AG09309 (cell line): ENCODE results near the gene NOC2L.

Source experiments
- DNase-seq: peaks from one replicate; pipeline ENCODE4 v3.0.0-alpha.2; 2010; ENCODE audit warnings: low read depth
- H3K4me3 ChIP-seq: 2 replicates; pipeline ENCODE4 v1.5.1; 2011; ENCODE audit warnings: mild to moderate bottlenecking, low read depth, low read length, moderate library complexity; ENCODE audit not compliant: control insufficient read depth
- CTCF ChIP-seq: IDR thresholded peaks from 2 replicates; pipeline ENCODE4 v1.5.1; 2011; ENCODE audit warnings: mild to moderate bottlenecking, low read depth, low read length, inconsistent platforms; ENCODE audit not compliant: insufficient read depth, control insufficient read depth; ENCODE audit errors: missing control alignments

Gene NOC2L

GRCh38 chr1:919271-919872 is 39.7 kb downstream of the NOC2L start:
- no peak for DNase-seq
- H3K4me3 ChIP-seq: no peak overlapping the region
- no peak for TF ChIP-seq CTCF

DNA sequence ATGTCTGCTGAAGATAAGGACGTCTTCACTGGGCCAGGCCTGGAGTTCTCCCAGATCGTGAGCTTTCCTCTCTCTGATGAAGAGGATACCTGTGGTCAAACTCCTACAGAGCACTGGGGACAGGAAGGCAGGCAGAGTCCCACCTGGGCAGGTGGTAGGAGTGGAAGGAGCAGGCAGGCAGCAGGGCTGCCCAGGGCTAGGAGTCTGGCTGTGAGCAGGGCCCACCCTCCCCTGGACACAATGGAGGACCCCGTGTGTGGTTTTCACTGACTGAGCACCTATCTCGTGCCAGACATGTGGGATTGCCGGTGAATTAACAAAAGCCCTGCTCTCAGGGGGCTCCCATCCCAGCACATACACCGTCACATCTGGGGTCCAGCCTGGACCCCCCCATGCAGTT is 40.2 kb downstream of the NOC2L start:
- TF ChIP-seq CTCF: no peak
- H3K4me3 ChIP-seq: no peak overlapping the region
- no peak for DNase-seq

GRCh38 chr1:918353-918752 is 40.7 kb downstream of the NOC2L start:
- no peak for TF ChIP-seq CTCF
- no peak for DNase-seq
- no peak overlapping the region for H3K4me3 ChIP-seq

DNA sequence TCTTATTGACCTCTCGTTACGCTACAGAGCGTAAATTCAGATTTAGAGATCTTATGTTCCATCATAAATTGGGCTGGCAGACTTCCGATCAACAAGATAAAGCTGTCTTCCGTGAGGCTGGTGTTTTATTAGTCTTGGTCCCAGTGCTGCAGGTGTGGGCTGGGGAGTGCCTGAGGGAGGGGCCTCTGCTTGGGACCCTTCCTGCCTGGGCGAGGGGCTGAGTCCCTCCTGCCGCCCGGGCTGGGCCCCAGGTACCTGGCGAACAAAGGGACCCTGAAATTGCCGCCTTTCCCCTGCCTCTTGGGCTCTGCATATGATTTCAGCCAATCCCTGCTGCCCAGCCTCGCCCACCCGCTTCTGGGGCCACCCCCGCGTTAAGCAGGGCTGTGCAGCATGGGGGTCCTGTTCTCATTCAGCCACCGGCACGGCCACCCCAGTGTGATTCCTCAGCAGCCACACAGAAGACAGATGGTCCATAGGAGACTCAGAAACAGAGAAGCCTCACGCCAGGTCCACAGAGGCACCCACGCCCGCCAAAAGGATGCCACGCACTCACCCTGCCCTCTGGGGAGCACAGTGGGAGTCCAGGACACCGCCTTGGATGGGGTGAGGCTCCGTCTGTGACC is 41.5 kb downstream of the NOC2L start:
- TF ChIP-seq CTCF: no peak
- no peak for DNase-seq
- no peak overlapping the region for H3K4me3 ChIP-seq

DNA sequence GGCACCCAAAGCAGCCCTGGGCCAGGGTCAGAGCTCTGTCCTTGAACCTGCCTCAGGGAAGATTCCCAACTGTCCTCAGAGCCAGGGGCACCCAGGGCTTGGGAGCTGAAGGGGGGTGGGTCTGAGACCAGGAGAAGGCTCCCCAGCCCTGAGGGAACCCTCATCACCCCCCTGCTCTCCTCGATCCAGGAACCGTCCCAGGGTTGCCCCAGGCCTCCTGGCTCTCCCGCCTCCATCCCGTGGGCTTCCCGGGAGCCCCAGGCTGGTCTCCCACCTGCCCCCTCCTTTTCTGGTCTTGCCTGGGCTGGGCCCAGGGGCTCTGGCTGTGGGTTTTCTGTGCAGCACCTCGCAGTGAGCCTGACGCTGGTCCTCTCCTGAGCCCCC is 42.0 kb downstream of the NOC2L start:
- no peak overlapping the region for H3K4me3 ChIP-seq
- DNase-seq: no peak
- TF ChIP-seq CTCF: no peak

GRCh38 chr1:916173-917075 is 42.6 kb downstream of the NOC2L start:
- no peak for TF ChIP-seq CTCF
- no peak overlapping the region for H3K4me3 ChIP-seq
- no peak for DNase-seq
